COR-L47 (cell line): Measurements from ENCODE around the gene TSSC4.

Experiments
- DNase-seq: peaks from one replicate; lab custom pipeline; 2025; lab: John Stamatoyannopoulos, UW

TSSC4 gene

GRCh38 chr11:2433106-2433925, 32.8 kb downstream of the TSSC4 start:
- no peak for DNase-seq

DNA sequence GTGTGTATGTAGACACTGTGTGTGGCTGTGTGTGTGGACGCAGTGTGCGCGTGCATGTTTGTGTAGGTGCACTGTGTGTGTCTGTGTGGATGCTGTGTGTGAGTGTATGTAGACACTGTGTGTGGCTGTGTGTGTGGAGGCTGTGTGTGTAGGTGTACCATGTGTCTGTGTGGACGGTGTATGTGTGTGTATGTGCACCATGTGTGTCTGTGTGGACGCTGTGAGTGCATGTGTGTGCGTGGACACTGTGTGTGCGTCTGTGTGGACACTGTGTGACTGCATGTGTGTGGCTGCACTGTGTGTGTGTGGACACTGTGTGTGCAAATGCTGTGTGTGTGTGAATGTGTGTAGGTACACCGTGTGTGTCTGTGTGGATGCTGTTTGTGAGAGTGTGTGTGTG, 33.5 kb downstream of the TSSC4 start:
- no peak for DNase-seq

DNA sequence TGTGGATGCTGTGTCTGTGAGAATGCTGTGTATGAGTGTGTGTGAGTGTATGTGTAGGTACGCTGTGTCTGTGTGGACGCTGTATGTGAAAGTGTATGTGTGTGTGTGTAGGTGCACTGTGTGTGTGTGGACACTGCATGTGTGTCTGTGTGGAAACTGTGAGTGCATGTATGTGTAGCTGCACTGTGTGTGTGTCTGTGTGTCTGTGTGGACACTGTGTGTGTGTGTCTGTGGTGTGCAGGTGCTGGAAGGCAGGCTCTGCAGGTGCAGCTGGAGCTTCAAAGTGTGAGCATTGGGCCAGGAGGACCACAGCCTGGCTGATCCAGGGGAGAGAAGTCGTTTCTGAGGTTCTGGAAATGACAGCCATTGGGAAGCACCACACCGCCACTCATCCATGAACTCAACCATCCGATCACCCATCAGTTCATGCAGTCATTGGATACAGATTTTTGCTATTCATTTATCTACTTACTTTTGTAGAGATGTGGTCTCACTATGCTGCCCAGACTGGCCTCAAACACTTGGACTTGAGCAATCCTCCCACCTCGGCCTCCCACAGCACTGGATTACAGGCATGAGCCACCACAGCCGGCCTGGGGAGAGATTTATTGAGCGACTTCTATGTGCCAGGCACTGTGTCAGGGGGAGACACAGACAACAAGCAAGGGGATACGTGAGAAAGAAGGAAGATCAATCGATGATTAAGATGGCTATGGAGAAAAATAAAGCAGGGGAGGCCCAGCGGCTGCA, 34.1 kb downstream of the TSSC4 start:
- DNase-seq = no peak

- DNase-seq = no peak
These were observed 34.9 kb downstream of the TSSC4 start for GRCh38 chr11:2435288-2436012.

GRCh38 chr11:2436013-2436520, 35.5 kb downstream of the TSSC4 start:
- DNase-seq = no peak

DNA sequence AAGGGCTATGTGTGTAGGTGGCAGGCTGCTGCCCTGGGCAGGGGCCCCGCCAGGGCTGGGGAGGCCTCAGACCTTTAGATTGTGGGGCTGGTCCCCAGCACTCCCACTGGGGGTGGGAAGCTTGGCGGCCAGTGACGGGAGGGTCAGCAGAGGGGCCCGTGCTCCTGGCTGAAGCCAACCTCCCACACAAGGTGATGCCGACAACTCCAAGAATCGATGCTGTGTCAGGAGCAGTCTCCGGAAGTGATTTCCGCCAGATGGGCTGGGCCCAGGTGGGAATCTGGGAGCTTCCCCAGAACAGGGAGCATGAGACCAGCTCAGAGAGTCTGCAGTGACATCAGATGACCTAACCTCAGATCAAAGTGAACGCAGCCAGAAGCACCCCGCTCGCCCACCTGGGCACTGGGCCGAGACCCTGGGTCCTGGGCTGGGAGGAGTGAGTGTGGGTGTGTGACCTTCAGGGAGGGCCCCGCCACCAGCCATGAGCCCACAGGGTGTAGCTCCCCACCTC, 36.0 kb downstream of the TSSC4 start:
- DNase-seq = no peak

DNA sequence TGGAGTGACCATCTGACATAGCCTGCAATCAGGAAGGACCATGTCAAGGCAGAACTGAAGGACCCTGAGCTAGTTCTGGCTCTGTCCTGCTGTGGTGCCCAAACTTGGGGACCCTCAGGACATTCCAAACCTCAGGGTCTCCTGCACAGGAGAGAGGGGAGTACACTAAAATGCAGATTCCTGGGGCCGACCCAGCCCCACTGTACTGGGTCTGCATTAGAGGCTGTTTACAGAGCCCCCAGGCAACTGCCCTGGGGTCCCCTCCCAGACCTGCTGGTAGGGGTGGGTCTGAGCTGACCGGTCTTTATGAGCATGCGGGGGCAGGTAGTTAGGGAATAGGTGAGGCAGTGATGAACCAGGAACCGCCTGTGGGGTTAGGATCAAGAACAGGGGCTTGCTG, 37.0 kb downstream of the TSSC4 start:
- no peak for DNase-seq

DNA sequence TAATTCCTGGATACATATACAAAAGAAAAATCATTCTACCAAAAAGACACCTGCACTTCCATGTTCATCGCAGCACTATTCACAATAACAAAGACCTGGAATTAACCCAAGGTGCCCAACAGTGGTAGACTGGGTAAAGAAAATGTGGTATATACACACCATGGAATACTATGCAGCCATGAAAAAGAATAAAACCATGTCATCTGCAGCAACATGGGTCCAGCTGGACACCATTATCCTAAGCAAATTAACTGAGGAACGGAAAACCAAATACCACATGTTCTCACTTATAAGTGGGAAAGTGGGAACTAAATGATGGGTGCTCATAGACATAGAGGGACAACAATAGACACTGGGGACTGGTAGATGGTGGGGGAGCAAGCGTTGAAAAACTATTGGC, 39.3 kb downstream of the TSSC4 start:
- no peak for DNase-seq

- no peak for DNase-seq
These were observed 40.1 kb downstream of the TSSC4 start for GRCh38 chr11:2440646-2441045.

GRCh38 chr11:2441171-2441570, 40.6 kb downstream of the TSSC4 start:
- DNase-seq = no peak

GRCh38 chr11:2442589-2442988, 42.0 kb downstream of the TSSC4 start:
- no peak for DNase-seq

GRCh38 chr11:2443406-2443805, 42.9 kb downstream of the TSSC4 start:
- DNase-seq = no peak

DNA sequence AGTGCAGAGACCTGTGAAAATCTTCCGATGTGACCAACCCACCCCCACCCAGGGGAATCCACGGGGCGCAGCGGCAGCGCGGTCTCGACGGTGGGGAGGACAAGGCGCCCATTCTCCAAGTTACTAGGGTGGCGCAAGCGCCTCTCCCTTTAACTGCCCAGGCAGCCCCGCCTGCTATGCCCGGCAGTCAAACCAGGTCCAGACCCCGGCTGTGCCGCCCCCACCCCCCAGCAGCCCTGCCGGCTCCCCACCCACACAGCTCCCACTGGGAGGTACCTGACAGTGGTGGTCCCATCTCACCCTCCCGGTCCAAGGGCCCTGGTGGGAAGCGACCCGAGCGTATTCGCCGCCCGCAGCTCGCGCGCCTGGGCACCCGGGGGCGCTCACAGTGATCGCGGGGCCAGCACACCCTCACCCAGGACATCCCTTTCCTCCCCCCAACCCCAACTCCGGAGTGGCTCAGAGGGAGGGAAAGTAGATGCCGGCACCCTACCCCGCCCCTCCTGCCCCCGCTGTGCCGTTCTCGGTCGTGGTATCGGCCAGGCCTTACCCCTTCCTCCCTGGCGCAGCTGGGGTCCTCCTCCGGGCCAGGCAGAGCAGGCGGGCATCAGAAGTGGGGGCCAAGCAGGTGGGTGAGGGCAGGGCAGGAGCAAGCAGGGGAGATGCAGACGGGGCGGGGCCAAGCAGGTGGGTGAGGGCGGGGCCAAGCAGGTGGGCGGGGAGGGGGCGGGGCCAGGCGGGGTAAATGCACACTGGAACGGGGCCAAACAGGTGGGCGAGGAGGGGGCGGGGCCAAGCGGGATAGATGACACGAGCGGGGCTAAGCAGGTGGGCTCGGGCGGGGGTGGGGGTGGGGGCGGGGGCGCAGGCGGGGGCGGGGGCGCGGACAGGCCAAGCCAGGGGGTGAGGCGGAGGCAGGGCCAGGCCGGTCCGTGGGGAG, 43.6 kb downstream of the TSSC4 start, which contains the start of gene TRPM5:
Gene TRPM5 (minus strand): TSS at position 634 of the 940 bp plus-strand sequence. CDS start 21,478 bp downstream, outside the sequence.
- DNase-seq = no peak

GRCh38 chr11:2444821-2445745, 44.5 kb downstream of the TSSC4 start, which contains the start of gene KCNQ1:
TSS of gene KCNQ1 (plus strand) at chr11:2445008. CDS start at chr11:2445099, 91 bp downstream.
- no peak for DNase-seq

DNA sequence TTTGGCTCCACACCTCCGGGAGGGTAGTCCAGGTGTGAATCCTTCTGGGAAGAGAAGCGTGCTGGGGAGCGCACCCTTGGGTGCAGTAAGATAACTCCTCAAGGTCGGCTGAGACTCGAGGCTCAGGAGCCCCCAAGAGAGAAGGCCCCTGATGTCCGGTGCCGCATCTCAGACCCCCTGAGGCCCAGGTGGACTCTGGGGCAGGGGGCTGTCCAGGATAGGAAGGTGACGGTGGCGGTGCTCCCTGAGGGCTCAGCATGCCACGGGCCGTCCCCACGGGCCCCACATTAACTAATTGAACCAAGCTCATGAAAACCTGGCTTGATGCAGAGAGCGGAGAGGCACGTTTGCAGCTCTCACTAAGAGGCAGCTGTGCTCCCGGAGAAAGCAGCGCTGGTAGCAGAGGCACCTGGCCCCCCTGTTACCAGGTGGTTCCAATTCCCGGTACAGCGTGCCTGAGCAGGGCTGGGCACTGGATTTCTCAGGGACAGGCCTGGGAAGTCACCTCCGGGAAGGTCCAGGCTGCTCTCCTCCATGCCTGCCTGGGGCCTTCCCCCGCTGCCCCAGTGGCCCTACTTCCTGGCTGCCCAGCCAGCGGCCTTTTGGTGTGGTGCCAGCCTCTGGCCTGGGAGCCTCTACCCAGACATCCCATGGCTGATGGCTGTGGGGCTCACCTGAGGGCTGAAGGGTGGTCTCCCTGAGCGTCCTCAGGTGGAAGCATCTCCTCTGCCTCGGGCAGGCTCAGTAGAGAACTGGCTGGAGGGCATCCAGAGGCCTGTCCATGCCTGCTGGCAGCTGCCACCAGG, 45.4 kb downstream of the TSSC4 start:
- no peak for DNase-seq

GRCh38 chr11:2446590-2447252, 46.2 kb downstream of the TSSC4 start:
- DNase-seq = no peak

DNA sequence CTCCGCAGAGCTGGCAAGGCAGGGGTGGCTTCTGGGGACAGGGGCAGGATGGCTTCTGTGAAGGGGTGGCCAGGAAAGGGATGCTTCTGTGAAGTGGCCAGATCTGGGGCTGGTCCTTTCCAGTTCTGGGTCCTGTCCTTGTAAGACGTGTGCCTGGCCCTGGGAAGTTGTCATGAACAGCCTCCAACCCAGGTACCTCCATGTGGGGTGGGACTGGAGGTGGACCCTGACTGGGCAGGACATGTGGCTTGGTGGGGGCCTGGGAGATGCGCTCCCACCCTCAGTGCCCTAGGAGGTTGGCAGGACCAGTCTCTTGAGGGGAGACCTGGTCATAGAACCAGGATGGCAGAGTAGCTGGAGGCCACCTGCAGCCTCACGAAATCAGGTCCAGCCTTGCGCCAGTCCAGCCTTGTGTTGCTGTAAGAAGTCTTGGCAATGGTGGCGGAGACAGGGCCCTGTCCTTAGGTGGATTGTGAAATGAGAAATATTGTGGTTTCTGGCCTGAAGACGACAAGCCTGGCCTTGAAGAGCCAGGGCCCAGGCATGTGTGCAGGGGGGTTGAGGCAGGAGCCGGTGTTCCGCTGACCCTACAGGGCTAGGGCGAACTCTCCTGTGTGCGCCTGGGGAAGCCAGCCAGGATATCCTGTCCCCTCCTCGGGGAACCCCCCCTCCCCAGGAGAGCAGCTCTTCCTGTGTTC, 46.9 kb downstream of the TSSC4 start:
- DNase-seq = no peak
